ENCODE measurements around the gene UCN2. TPM values are rescaled to one million over a fixed set of nuclear protein-coding genes. Genes with fewer than 3 reads are reported as not detected.

UCN2 gene
- polyA plus RNA-seq, 3 donors = 0.61 TPM; not detected in 2

DNA sequence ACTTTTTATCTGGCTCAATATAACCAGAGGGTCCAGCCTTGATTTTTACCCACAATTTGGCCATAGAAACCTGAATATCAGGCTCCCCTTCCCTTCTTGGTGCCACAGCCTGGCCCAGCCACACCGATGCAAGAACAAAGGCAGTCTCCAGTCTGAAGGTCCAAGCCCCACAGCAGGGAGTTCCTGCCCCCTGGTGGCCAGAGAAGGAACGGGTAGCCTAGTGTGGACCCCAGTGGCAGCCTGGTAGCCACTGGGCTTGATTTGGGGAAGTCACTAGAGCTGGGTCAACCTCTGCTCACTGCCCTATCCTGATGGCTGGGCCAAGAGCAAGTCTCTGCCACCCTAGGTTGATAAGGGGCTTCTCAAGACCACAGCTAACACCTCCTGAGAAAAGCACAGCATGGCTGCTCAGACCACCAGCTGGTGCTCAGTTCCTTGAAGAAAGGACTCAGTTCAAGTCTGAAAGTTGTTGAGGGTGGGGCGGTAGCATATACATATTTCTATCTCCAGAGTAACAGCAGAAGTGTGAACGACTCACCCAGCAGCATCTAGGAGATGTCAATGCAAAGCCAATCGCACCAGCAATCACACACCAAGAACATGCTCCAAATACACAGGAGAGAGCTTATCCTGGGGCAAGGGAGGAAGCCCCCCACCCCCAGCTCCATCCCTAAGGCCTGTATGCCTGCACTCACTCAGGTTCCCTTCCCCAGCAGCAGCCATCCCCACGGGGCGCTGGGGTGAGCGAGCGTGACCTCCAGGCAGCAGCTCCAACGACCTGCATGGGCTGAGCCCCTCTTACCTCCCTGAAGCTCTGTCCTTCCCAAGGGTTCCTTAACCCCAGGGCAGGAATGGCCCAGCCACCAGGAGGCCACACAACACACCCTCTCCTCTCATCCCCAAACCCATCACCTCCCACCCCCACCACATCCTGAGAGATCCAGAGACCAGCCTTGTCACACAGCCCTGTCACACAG lies 14.6 kb downstream of the UCN2 start:
- no peak overlapping the region for H3K9ac ChIP-seq (ENCODE audit: insufficient read depth, low read length, poor library complexity, severe bottlenecking)
- peaks cover 55 to 75% of the 10 kb centered on the region in 2 donors for H3K4me1 ChIP-seq (ENCODE audit: control insufficient read depth in 1 of 2, insufficient read depth in 2 of 2, low read length in 2 of 2)
- no peak overlapping the region for H3K4me3 ChIP-seq (replicated peaks in 1 of 3; ENCODE audit: low read depth in 2 of 3, low read length in 3 of 3)
- peaks cover 37 to 50% of the 10 kb centered on the region in 2 donors for H3K36me3 ChIP-seq (replicated peaks in 1 of 2; ENCODE audit: control insufficient read depth in 1 of 2, insufficient read depth in 2 of 2, low read length in 2 of 2)
- peak; percentile 87 for TF ChIP-seq CTCF (IDR thresholded peaks at IDR 0.05)
- Mint-ChIP-seq H3K4me3 (no peak overlapping the region), H3K9me3 (no peaks in the 10 kb centered on the region), H3K4me1 (peaks cover 71% of the 10 kb centered on the region), H3K36me3 (peaks cover 49 to 75% of the 10 kb centered on the region in 2 donors), H3K27me3 (ENCODE audit: low read depth in 3 of 3) (peaks cover 0 to 2% (median 1%) of the 10 kb centered on the region in 3 donors), H3K27ac (peak overlapping the region; percentile 60 to 92 (median 82))
- H4K20me1 ChIP-seq (ENCODE audit: insufficient read depth, low read length) = peaks cover 14% of the 10 kb centered on the region
- intact Hi-C loops (cut with micrococcal nuclease) = loop anchor here (2.0 to 10.0 kb wide), 3 partner anchors 82 to 274 kb away; a partner anchor contains a TSS
- no peaks in the 10 kb centered on the region for H3K9me3 ChIP-seq (replicated peaks in 1 of 2; ENCODE audit: control insufficient read depth in 1 of 2, insufficient read depth in 1 of 2, low read length in 2 of 2)
- no peak overlapping the region for H2AFZ ChIP-seq (ENCODE audit: insufficient read depth, low read depth, low read length, poor library complexity, severe bottlenecking)
- H3K27ac ChIP-seq (ENCODE audit: low read depth in 1 of 2, low read length in 2 of 2) = peak overlapping the region; percentile 31 to 49
- H3K27me3 ChIP-seq (ENCODE audit: control insufficient read depth in 2 of 2, insufficient read depth in 2 of 2, low read length in 2 of 2) = no peaks in the 10 kb centered on the region
- peaks cover 41% of the 10 kb centered on the region for H3K79me2 ChIP-seq (ENCODE audit: insufficient read depth, low read length)
- H3K4me2 ChIP-seq (replicated peaks; ENCODE audit: extremely low read depth, low read length, poor library complexity, severe bottlenecking) = no peak overlapping the region
- WGBS (ENCODE audit: insufficient coverage) = 65% methylated on average over 7 of the region's 10 CpGs
- peak; percentile 91 to 94 (median 91) for DNase-seq

GRCh38 chr3:48548126-48548525 lies 15.5 kb downstream of the UCN2 start:
- no peak for TF ChIP-seq CTCF (IDR thresholded peaks at IDR 0.05)
- H3K9ac ChIP-seq (ENCODE audit: insufficient read depth, low read length, poor library complexity, severe bottlenecking) = no peak overlapping the region
- peaks cover 71% of the 10 kb centered on the region for H3K4me1 Mint-ChIP-seq

More at GRCh38 chr3:48548126-48548525, 15.5 kb downstream of the UCN2 start:
- no CpG with 5 or more reads among the region's 5 CpGs for WGBS (ENCODE audit: insufficient coverage)
- Histone ChIP-seq H3K27ac (ENCODE audit: low read depth in 1 of 2, low read length in 2 of 2) (no peak overlapping the region), H3K27me3 (ENCODE audit: control insufficient read depth in 2 of 2, insufficient read depth in 2 of 2, low read length in 2 of 2) (no peaks in the 10 kb centered on the region), H4K20me1 (ENCODE audit: insufficient read depth, low read length) (peaks cover 14% of the 10 kb centered on the region), H3K4me2 (replicated peaks; ENCODE audit: extremely low read depth, low read length, poor library complexity, severe bottlenecking) (no peak overlapping the region), H3K79me2 (ENCODE audit: insufficient read depth, low read length) (peaks cover 35% of the 10 kb centered on the region), H3K9me3 (replicated peaks in 1 of 2; ENCODE audit: control insufficient read depth in 1 of 2, insufficient read depth in 1 of 2, low read length in 2 of 2) (no peaks in the 10 kb centered on the region), H3K36me3 (replicated peaks in 1 of 2; ENCODE audit: control insufficient read depth in 1 of 2, insufficient read depth in 2 of 2, low read length in 2 of 2) (peaks cover 37 to 54% of the 10 kb centered on the region in 2 donors), H3K4me1 (ENCODE audit: control insufficient read depth in 1 of 2, insufficient read depth in 2 of 2, low read length in 2 of 2) (peaks cover 55 to 75% of the 10 kb centered on the region in 2 donors), H3K4me3 (replicated peaks in 1 of 3; ENCODE audit: low read depth in 2 of 3, low read length in 3 of 3) (no peak overlapping the region), H2AFZ (ENCODE audit: insufficient read depth, low read depth, low read length, poor library complexity, severe bottlenecking) (no peak overlapping the region)
- H3K27ac Mint-ChIP-seq = peak overlapping the region in 3 of 7 donors; percentile 54 to 78 (median 74)
- peaks cover 0 to 2% (median 1%) of the 10 kb centered on the region in 3 donors for H3K27me3 Mint-ChIP-seq (ENCODE audit: low read depth in 3 of 3)
- H3K36me3 Mint-ChIP-seq = peaks cover 49 to 73% of the 10 kb centered on the region in 2 donors
- no peaks in the 10 kb centered on the region for H3K9me3 Mint-ChIP-seq
- no peak for DNase-seq
- intact Hi-C loops (cut with micrococcal nuclease) = loop anchor here (2.0 to 10.0 kb wide), 3 partner anchors 81 to 273 kb away; a partner anchor contains a TSS
- no peak overlapping the region for H3K4me3 Mint-ChIP-seq

Data from CD14-positive monocyte (primary cell).